SK-N-SH treated with all-trans-retinoic acid at 6 μM for 48 hours (cell line): ENCODE data around the gene NATD1.
"Not testable (repeated sequence)": the region's sequence is repeated elsewhere in the genome, so short reads cannot be mapped to it uniquely, and the experiment has no call there.

ENCODE experiments used
- ATAC-seq: fragments of 200-7000 bp; cut with Tn5 transposase; 3 replicates; pipeline ENCODE4 v1.9.1; 2020; ENCODE audit warnings: mild to moderate bottlenecking, moderate library complexity
- ARNTL ChIP-seq: fragments of 450-650 bp; formaldehyde crosslinking; IDR thresholded peaks from 2 replicates; pipeline ENCODE4 v1.5.0; 2020; ENCODE audit warnings: low read depth, mild to moderate bottlenecking, moderate library complexity, borderline replicate concordance
- BACH2 ChIP-seq: fragments of 250-450 bp; sonication (Bioruptor Pico); IDR thresholded peaks from 2 replicates; pipeline ENCODE4 v1.9.0; 2021; ENCODE audit warnings: mild to moderate bottlenecking, borderline replicate concordance
- CSDC2 ChIP-seq: fragments of 250-450 bp; sonication (Bioruptor Pico); IDR thresholded peaks from 2 replicates; pipeline ENCODE4 v1.5.0; 2020; ENCODE audit warnings: mild to moderate bottlenecking, moderate library complexity
- ESRRG ChIP-seq: fragments of 250-450 bp; sonication (Bioruptor Pico); IDR thresholded peaks from 2 replicates; pipeline ENCODE4 v1.6.1; 2021; ENCODE audit warnings: mild to moderate bottlenecking
- GLIS3 ChIP-seq: fragments of 250-450 bp; sonication (Bioruptor Pico); IDR thresholded peaks from 2 replicates; pipeline ENCODE4 v1.5.0; 2020; ENCODE audit warnings: mild to moderate bottlenecking, moderate library complexity
- ISL1 ChIP-seq: fragments of 250-450 bp; sonication (Bioruptor Pico); IDR thresholded peaks from 2 replicates; pipeline ENCODE4 v2.1.2; 2022; ENCODE audit warnings: mild to moderate bottlenecking, moderate library complexity
- OSR1 ChIP-seq: fragments of 250-450 bp; sonication (Bioruptor Pico); IDR thresholded peaks from 2 replicates; pipeline ENCODE4 v1.8.0; 2022; ENCODE audit warnings: moderate library complexity, mild to moderate bottlenecking, inconsistent platforms
- PATZ1 ChIP-seq: fragments of 250-450 bp; sonication (Bioruptor Pico); IDR thresholded peaks from 2 replicates; pipeline ENCODE4 v1.8.0; 2020; ENCODE audit warnings: mild to moderate bottlenecking, moderate library complexity, borderline replicate concordance
- POU6F1 ChIP-seq: fragments of 250-450 bp; sonication (Bioruptor Pico); IDR thresholded peaks from 2 replicates; pipeline ENCODE4 v1.8.0; 2021; ENCODE audit warnings: low read depth, mild to moderate bottlenecking, moderate library complexity, borderline replicate concordance
- PPARA ChIP-seq: fragments of 250-450 bp; sonication (Bioruptor Pico); IDR thresholded peaks from 2 replicates; pipeline ENCODE4 v1.5.0; 2020; ENCODE audit warnings: mild to moderate bottlenecking, borderline replicate concordance
- RARB ChIP-seq: fragments of 250-450 bp; sonication (Bioruptor Pico); IDR thresholded peaks from 2 replicates; pipeline ENCODE4 v1.8.0; 2021; ENCODE audit warnings: mild to moderate bottlenecking, moderate library complexity
- SNAI2 ChIP-seq: fragments of 250-450 bp; sonication (Bioruptor Pico); IDR thresholded peaks from 2 replicates; pipeline ENCODE4 v1.5.0; 2020; ENCODE audit warnings: mild to moderate bottlenecking, moderate library complexity
- TCF4 ChIP-seq: fragments of 250-450 bp; sonication (Bioruptor Pico); IDR thresholded peaks from 2 replicates; pipeline ENCODE4 v1.8.0; 2021; ENCODE audit warnings: mild to moderate bottlenecking, moderate library complexity, borderline replicate concordance
- TOX ChIP-seq: fragments of 250-450 bp; sonication (Bioruptor Pico); IDR thresholded peaks from 2 replicates; pipeline ENCODE4 v1.8.0; 2021; ENCODE audit warnings: mild to moderate bottlenecking, moderate library complexity, borderline replicate concordance
- ZC3H10 ChIP-seq: fragments of 250-450 bp; sonication (Bioruptor Pico); IDR thresholded peaks from 2 replicates; pipeline ENCODE4 v1.5.1; 2021; ENCODE audit warnings: mild to moderate bottlenecking, moderate library complexity
- ZFP3 ChIP-seq: fragments of 250-450 bp; sonication (Bioruptor Pico); IDR thresholded peaks from 2 replicates; pipeline ENCODE4 v1.5.0; 2020; ENCODE audit warnings: mild to moderate bottlenecking, moderate library complexity
- ZFP30 ChIP-seq: fragments of 450-650 bp; formaldehyde crosslinking; IDR thresholded peaks from 2 replicates; pipeline ENCODE4 v1.5.0; 2022; ENCODE audit warnings: mild to moderate bottlenecking, moderate library complexity
- ZNF565 ChIP-seq: fragments of 450-650 bp; formaldehyde crosslinking; conservative IDR thresholded peaks from 2 replicates; pipeline ENCODE4 v1.5.0; 2020; ENCODE audit warnings: low read depth, mild to moderate bottlenecking, moderate library complexity
- ZNF70 ChIP-seq: fragments of 450-650 bp; formaldehyde crosslinking; IDR thresholded peaks from 2 replicates; pipeline ENCODE4 v1.5.0; 2020; ENCODE audit warnings: mild to moderate bottlenecking, moderate library complexity
- TF ChIP-seq, protein P1 (sequence below): fragments of 250-450 bp; sonication (Bioruptor Pico); IDR thresholded peaks from 2 replicates; pipeline ENCODE4 v1.5.0; 2020; ENCODE audit warnings: mild to moderate bottlenecking, moderate library complexity
- TF ChIP-seq, protein P2 (sequence below): fragments of 250-450 bp; sonication (Bioruptor Pico); IDR thresholded peaks from 2 replicates; pipeline ENCODE4 v1.5.1; 2020; ENCODE audit warnings: low read depth, mild to moderate bottlenecking, moderate library complexity

Gene NATD1

DNA sequence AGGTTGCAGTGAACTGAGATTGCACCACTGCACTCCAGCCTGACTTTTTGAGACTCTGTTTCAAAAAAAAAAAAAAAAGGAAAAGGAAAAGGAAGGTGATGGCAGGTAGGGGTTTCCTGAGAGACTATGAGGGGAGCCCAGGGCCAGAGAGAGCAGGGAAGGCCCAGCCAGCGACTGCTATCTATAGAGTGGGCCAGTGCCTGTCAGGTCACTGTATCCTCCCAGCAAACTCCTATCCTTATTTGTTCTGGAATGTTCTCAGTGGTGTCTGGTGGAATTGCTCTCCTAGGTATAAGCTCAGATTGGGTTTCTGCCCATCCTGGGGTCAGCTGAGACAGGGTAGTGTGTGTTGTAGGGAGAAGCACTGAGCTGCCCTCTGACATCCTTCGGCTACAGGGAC is 24.4 kb downstream of the NATD1 start:
- TF ChIP-seq POU6F1 (no peak), PATZ1 (no peak), ZFP30 (no peak), RARB (CRISPR knock-in tag) (no peak), OSR1 (CRISPR knock-in tag) (no peak), ZFP3 (CRISPR knock-in tag) (no peak), TOX (CRISPR knock-in tag) (no peak), SNAI2 (CRISPR knock-in tag) (no peak)
- TF ChIP-seq, protein P1, sequence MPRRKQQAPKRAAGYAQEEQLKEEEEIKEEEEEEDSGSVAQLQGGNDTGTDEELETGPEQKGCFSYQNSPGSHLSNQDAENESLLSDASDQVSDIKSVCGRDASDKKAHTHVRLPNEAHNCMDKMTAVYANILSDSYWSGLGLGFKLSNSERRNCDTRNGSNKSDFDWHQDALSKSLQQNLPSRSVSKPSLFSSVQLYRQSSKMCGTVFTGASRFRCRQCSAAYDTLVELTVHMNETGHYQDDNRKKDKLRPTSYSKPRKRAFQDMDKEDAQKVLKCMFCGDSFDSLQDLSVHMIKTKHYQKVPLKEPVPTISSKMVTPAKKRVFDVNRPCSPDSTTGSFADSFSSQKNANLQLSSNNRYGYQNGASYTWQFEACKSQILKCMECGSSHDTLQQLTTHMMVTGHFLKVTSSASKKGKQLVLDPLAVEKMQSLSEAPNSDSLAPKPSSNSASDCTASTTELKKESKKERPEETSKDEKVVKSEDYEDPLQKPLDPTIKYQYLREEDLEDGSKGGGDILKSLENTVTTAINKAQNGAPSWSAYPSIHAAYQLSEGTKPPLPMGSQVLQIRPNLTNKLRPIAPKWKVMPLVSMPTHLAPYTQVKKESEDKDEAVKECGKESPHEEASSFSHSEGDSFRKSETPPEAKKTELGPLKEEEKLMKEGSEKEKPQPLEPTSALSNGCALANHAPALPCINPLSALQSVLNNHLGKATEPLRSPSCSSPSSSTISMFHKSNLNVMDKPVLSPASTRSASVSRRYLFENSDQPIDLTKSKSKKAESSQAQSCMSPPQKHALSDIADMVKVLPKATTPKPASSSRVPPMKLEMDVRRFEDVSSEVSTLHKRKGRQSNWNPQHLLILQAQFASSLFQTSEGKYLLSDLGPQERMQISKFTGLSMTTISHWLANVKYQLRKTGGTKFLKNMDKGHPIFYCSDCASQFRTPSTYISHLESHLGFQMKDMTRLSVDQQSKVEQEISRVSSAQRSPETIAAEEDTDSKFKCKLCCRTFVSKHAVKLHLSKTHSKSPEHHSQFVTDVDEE: no peak
- peak; percentile 23; the same call in 1 of the 3 replicates for ATAC-seq

- TF ChIP-seq, protein P2, sequence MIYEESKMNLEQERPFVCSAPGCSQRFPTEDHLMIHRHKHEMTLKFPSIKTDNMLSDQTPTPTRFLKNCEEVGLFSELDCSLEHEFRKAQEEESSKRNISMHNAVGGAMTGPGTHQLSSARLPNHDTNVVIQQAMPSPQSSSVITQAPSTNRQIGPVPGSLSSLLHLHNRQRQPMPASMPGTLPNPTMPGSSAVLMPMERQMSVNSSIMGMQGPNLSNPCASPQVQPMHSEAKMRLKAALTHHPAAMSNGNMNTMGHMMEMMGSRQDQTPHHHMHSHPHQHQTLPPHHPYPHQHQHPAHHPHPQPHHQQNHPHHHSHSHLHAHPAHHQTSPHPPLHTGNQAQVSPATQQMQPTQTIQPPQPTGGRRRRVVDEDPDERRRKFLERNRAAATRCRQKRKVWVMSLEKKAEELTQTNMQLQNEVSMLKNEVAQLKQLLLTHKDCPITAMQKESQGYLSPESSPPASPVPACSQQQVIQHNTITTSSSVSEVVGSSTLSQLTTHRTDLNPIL (CRISPR knock-in tag): no peak
- no peak for TF ChIP-seq ZC3H10
- TF ChIP-seq PPARA (CRISPR knock-in tag): no peak
- no peak for TF ChIP-seq BACH2 (CRISPR knock-in tag)
- TF ChIP-seq ZFP3 (CRISPR knock-in tag): no peak
- no peak for TF ChIP-seq PATZ1
- TF ChIP-seq GLIS3 (CRISPR knock-in tag): no peak
- no peak for TF ChIP-seq ARNTL (CRISPR knock-in tag)
- TF ChIP-seq ISL1 (CRISPR knock-in tag): no peak
- no peak for TF ChIP-seq ZNF565 (CRISPR knock-in tag)
- no peak for TF ChIP-seq ZFP30
- TF ChIP-seq TOX (CRISPR knock-in tag): no peak
- TF ChIP-seq POU6F1: no peak
- TF ChIP-seq SNAI2 (CRISPR knock-in tag): no peak
- TF ChIP-seq RARB (CRISPR knock-in tag): no peak
- TF ChIP-seq TCF4 (CRISPR knock-in tag): no peak
- no peak for TF ChIP-seq ESRRG
- no peak for TF ChIP-seq CSDC2 (CRISPR knock-in tag)
- TF ChIP-seq, protein P1: no peak
- no peak for TF ChIP-seq ZNF70 (CRISPR knock-in tag)
- ATAC-seq: no peak
Observed at GRCh38 chr17:21228111-21228510, 25.1 kb downstream of the NATD1 start.

GRCh38 chr17:21227277-21227676 is 25.9 kb downstream of the NATD1 start:
- ATAC-seq: not testable (repeated sequence)
